DOHH2 (cell line): ENCODE measurements around the gene VWA3B.

Experiments used
- H3F3A ChIP-seq: fragments of 200-600 bp; sonication (generic), shearing (Covaris generic); 2 replicates; pipeline ENCODE4 v1.6.0; 2016; ENCODE audit warnings: antibody characterized with exemption, mild to moderate bottlenecking; ENCODE audit not compliant: control insufficient read depth, insufficient read depth
- H3K27ac ChIP-seq: fragments of 200-600 bp; sonication (generic); 2 replicates; pipeline ENCODE4 v1.5.1; 2014; ENCODE audit warnings: low read depth, mild to moderate bottlenecking, low read length, moderate library complexity
- H3K27me3 ChIP-seq: fragments of 200-600 bp; sonication (generic); 2 replicates; pipeline ENCODE4 v1.6.1; 2014; ENCODE audit warnings: mild to moderate bottlenecking, low read length, mixed read lengths; ENCODE audit not compliant: control insufficient read depth
- H3K36me3 ChIP-seq: fragments of 200-600 bp; sonication (generic); 2 replicates; pipeline ENCODE4 v1.6.1; 2014; ENCODE audit warnings: mild to moderate bottlenecking, low read length, moderate library complexity, mixed read lengths; ENCODE audit not compliant: control insufficient read depth
- H3K4me1 ChIP-seq: fragments of 200-600 bp; sonication (generic); 2 replicates; pipeline ENCODE4 v1.6.1; 2014; ENCODE audit warnings: mild to moderate bottlenecking, low read length, mixed read lengths; ENCODE audit not compliant: control insufficient read depth
- H3K4me2 ChIP-seq: fragments of 200-600 bp; sonication (generic); 2 replicates; pipeline ENCODE4 v1.6.0; 2014; ENCODE audit warnings: mild to moderate bottlenecking, low read length, moderate library complexity
- H3K4me3 ChIP-seq: fragments of 200-600 bp; sonication (generic); 2 replicates; pipeline ENCODE4 v1.5.1; 2014; ENCODE audit warnings: mild to moderate bottlenecking, low read length, mixed read lengths
- H3K79me2 ChIP-seq: fragments of 200-600 bp; sonication (generic); 2 replicates; pipeline ENCODE4 v1.6.1; 2014; ENCODE audit warnings: mild to moderate bottlenecking, low read length, mixed read lengths; ENCODE audit not compliant: control insufficient read depth
- H3K9me2 ChIP-seq: fragments of 200-600 bp; sonication (generic); replicated peaks from 2 replicates; pipeline ENCODE4 v1.6.1; 2014; ENCODE audit warnings: mild to moderate bottlenecking, low read length, mixed read lengths; ENCODE audit not compliant: control insufficient read depth
- H3K9me3 ChIP-seq: fragments of 200-600 bp; sonication (generic); 2 replicates; pipeline ENCODE4 v1.6.1; 2014; ENCODE audit warnings: antibody characterized with exemption, low read length, mixed read lengths; ENCODE audit not compliant: control insufficient read depth, insufficient read depth
- H4K20me1 ChIP-seq: fragments of 200-600 bp; sonication (generic); 2 replicates; pipeline ENCODE4 v1.6.0; 2014; ENCODE audit warnings: low read depth, mild to moderate bottlenecking, antibody characterized with exemption, low read length, moderate library complexity; ENCODE audit not compliant: control insufficient read depth, insufficient read depth
- EZH2phosphoT487 ChIP-seq: fragments of 200-600 bp; sonication (generic); IDR thresholded peaks from 2 replicates; pipeline ENCODE4 v1.6.1; 2017; ENCODE audit warnings: borderline replicate concordance, mild to moderate bottlenecking, antibody characterized with exemption, low read length, moderate library complexity, mixed read lengths
- TF ChIP-seq, protein P1 (sequence below): fragments of 200-600 bp; sonication (generic); IDR thresholded peaks from one replicate; pipeline ENCODE4 v1.5.1; 2014; ENCODE audit warnings: antibody characterized with exemption, mild to moderate bottlenecking, low read depth, low read length; ENCODE audit not compliant: poor library complexity, severe bottlenecking

Gene VWA3B

GRCh38 chr2:98240786-98241398, 153.9 kb downstream of the VWA3B start:
- Histone ChIP-seq H3K79me2 (no peaks in the 10 kb centered on the region), H3K36me3 (no peaks in the 10 kb centered on the region), H3K4me1 (no peaks in the 10 kb centered on the region), H3K27ac (no peak overlapping the region), H3F3A (no peaks in the 10 kb centered on the region), H4K20me1 (no peaks in the 10 kb centered on the region), H3K9me3 (no peaks in the 10 kb centered on the region), H3K4me2 (no peak overlapping the region), H3K27me3 (peaks cover 20% of the 10 kb centered on the region), H3K9me2 (no peaks in the 10 kb centered on the region), H3K4me3 (no peak overlapping the region)
- no peak for TF ChIP-seq EZH2phosphoT487
- TF ChIP-seq, protein P1, sequence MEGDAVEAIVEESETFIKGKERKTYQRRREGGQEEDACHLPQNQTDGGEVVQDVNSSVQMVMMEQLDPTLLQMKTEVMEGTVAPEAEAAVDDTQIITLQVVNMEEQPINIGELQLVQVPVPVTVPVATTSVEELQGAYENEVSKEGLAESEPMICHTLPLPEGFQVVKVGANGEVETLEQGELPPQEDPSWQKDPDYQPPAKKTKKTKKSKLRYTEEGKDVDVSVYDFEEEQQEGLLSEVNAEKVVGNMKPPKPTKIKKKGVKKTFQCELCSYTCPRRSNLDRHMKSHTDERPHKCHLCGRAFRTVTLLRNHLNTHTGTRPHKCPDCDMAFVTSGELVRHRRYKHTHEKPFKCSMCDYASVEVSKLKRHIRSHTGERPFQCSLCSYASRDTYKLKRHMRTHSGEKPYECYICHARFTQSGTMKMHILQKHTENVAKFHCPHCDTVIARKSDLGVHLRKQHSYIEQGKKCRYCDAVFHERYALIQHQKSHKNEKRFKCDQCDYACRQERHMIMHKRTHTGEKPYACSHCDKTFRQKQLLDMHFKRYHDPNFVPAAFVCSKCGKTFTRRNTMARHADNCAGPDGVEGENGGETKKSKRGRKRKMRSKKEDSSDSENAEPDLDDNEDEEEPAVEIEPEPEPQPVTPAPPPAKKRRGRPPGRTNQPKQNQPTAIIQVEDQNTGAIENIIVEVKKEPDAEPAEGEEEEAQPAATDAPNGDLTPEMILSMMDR = no peak

DNA sequence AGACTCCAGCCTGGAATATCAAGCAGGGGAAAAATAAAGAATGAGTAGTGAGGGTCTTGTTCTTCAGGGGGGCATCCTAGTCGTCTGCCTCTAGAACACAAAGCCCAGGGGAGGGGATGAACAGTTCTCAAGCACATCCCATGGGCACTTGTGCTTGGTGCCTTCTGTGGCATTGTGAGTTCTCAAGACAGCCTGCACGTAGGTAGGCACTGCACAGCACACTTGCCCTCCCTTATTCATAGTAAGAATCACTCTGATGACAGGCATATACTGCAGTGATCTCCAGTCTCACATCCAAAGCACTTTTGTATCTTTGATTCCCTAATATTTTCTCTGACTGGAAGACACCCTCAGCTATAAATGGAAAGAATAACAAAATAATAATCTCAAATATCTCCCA, 154.6 kb downstream of the VWA3B start:
- Histone ChIP-seq H3K9me3 (no peaks in the 10 kb centered on the region; the same call in 1 of the 2 replicates), H3F3A (no peaks in the 10 kb centered on the region), H3K4me1 (no peaks in the 10 kb centered on the region), H3K4me3 (no peak overlapping the region), H3K9me2 (no peaks in the 10 kb centered on the region), H3K79me2 (no peaks in the 10 kb centered on the region), H4K20me1 (no peaks in the 10 kb centered on the region), H3K4me2 (no peak overlapping the region), H3K27ac (no peak overlapping the region), H3K36me3 (no peaks in the 10 kb centered on the region), H3K27me3 (peaks cover 20% of the 10 kb centered on the region)
- TF ChIP-seq, protein P1 = no peak
- no peak for TF ChIP-seq EZH2phosphoT487

- Histone ChIP-seq H3K36me3 (no peaks in the 10 kb centered on the region), H3F3A (no peaks in the 10 kb centered on the region), H3K4me1 (no peaks in the 10 kb centered on the region), H3K4me2 (no peak overlapping the region), H3K4me3 (no peak overlapping the region), H3K9me2 (no peaks in the 10 kb centered on the region), H3K79me2 (no peaks in the 10 kb centered on the region), H3K9me3 (no peaks in the 10 kb centered on the region; the same call in 1 of the 2 replicates), H3K27ac (no peak overlapping the region), H4K20me1 (no peaks in the 10 kb centered on the region), H3K27me3 (peaks cover 20% of the 10 kb centered on the region)
- TF ChIP-seq EZH2phosphoT487 = no peak
- TF ChIP-seq, protein P1 = no peak
Measured at GRCh38 chr2:98242003-98242402, 155.0 kb downstream of the VWA3B start.
